Middle frontal gyrus (tissue), 1 donor: ENCODE results near the gene MZB1.
"Not testable (repeated sequence)": the region's sequence is repeated elsewhere in the genome, so short reads cannot be mapped to it uniquely, and the experiment has no call there.

Source experiments
- DNase-seq: peaks from one replicate; pipeline ENCODE4 v3.0.0-alpha.2; 2015; ENCODE audit warnings: low spot score; ENCODE audit errors: extremely low spot score

Gene MZB1

GRCh38 chr5:139392678-139393496 lies 3.2 kb upstream of the MZB1 start:
- no peak for DNase-seq

DNA sequence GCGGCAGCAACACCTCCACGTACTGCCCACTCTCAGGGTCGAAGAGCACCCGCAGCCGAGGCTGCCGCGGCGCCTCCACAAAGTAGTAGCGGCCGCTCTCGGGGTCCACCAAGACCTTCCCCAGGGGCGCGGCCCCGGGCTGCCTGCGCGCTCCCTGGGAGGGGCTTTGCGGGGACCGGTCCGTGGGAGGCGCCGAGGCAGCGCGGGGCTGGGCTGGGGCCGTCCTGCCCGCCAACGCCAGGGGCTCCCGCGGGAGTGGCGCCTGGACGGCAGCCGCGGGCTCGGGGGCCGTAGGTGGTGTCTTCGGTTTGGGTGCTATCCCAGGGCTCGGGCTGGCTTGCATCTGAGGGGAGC lies 2.6 kb upstream of the MZB1 start:
- no peak for DNase-seq

DNA sequence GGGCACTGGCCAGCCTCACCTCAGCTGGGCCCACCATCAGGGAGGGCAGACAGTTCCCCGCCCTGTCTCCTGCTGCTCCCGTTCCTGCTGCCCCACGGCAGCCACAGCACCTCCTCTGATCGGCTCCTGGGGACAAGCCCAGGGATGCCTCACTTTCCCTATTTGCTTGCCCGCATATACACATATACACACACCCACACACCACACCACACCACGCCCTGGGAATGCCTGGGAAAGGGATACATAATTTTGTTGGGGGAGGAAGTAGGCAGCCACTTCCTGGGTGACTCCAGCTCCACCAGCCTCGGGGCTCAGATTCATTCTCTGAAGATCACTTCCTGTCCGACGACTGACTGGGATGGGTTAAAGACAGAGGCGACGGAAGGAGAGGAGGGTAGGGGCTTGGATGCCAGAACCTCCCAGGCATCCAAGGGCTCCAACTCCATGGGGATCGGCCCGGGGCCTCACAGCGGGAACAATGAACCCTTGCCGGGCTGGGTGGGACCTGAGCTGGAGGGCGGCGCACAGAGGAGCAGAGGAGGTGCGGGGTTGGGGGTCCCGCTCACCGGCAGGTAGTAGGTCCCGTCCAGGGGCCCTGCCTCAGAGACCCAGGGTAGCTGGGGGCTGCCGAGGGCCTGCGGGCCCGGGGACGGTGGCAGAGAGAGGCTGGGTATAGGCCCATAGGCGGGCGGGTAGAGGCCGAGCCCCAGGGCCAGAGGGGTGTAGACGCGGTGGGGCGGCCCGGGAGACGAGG lies 2.0 kb upstream of the MZB1 start:
- no peak for DNase-seq

DNA sequence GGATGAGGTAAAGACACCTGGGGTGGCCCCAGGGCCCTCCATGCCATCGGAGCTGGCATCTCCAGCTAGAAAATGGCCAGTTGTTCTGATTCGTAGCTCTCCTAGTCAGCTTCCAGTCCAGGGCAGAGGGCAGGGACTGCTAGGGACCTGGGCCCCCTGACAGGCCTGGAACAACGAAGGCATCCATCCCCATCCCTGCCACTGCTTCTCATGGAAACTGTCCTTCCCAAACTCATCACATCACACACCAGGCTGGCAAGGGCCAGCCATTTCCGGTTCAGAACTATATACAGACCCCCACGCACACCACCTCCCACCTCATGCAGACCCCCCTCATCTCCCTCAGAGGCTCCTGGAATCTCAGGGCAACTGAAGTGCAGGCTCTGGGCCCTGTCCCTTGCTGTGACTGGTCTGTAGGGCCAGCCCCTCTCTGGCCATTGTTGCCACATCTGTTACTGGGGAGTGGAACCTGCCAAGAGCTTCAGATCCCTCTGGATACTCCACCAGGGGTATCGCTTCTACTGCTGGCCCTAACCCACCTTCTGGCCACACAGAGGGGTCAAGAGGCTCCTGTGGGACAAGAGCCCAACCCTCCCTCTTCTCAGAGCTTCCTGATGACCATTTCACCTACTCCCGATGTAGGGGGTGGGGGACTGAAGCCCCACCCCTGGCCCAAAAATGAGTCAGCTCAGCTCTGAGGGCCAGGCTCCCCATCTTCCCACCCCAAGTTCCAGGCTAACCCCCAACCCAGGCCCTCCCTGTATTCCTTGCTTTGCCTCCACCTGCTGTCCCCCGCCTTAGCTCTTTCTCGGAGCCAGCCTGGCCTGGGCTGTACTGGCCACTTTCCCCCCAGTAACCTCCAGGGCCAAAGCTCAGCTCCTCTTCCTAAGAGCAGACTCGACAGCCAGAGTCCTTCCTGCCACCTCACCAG lies 1.2 kb upstream of the MZB1 start:
- DNase-seq, result no peak

DNA sequence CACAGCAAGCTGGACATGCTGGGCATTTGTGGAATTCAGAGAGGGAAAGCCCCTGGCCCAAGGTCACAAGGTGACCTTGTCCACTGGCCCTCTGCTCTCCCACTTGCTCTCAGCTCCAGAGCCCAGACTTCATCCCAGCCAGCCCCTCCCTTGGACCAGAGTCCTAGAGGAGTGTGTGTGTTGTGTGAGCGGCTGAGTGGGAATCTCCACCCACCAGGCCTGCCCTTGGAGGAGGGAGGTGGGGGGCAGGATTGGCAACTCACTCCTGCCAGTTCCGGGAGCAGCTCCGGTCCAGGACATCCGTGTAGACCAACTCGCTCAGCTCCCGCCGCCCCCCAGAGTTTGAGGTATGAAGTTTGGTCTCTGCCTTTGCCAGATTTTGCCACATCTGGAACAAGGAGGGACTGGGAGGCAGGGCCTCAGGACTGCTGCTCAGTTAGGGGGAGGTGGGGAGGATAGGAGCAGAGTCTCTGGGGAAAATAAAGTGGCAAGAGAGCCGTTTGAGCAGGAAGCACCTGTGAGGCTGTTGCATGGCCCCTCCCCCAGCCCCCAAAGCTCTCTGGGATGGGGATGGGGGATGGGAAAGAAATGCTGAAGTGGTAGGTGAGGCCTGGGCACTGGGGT lies 1.4 kb downstream of the MZB1 start:
- DNase-seq, result no peak

- no peak for DNase-seq
These were observed 2.0 kb downstream of the MZB1 start for GRCh38 chr5:139387611-139388197.

DNA sequence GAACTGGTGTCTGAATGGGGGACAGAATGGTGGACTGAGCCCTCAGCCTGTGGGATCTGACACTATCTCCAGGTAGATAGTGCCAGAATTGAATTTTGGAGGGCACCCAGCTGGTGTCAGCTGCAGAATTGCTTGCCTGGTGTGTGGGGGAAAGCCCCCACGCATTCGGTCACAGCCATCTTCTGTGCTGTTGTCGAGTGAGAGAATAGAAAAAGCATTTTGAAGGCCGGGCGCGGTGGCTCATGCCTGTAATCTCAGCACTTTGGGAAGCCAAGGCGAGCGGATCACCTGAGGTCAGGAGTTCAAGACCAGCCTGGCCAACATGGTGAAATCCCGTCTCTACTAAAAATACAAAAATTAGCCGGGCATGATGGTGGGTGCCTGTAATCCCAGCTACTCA lies 2.8 kb downstream of the MZB1 start:
- DNase-seq, result not testable (repeated sequence)

- no peak for DNase-seq
These were observed 3.7 kb downstream of the MZB1 start for GRCh38 chr5:139386050-139386438.

DNA sequence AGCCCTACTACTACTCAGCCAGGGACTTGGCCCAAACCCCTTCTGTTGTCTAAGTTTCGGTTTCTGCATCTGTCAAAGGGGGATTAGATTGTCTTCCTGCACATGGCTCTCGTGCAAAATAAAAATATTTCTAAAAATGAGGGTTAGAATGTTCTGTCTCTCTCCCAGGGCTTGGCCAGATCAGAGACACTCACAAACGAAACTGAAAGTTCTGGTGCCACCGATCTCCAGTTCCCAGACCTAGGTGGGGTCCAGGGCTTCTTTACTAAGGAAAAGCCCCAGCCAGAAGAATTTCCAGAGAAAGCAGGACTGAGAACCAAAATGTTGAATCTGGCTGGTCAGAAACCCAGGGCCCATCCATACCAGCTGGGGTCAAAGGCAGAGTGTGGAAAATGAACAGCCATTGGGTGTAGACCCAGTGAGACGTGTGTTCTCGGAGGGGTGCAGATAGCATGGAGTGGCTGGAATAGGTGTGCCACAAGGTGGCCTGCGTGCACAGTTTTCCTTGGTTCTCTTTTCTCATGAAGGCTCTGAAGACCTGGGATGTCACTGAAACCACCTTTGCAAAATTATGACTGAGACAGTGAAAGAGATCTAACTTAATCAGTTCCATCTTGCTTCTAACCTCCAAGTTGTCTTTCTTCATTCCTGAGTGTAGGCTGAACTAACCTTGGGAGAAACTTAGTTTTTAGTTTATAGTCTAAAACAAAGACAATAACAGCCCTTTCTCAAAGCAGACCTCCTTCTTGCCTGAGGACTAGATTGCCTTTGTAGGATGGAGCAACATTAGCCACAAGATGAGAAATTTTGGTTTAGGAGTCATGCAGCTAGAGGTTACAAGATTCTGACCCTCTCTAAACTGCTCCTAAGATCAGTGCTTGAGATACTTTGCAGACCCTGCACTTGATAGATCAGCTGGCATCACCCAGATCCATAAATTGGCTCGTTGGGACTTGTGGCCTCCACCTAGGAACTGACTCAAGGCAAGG lies 4.4 kb downstream of the MZB1 start:
- DNase-seq, result no peak

DNA sequence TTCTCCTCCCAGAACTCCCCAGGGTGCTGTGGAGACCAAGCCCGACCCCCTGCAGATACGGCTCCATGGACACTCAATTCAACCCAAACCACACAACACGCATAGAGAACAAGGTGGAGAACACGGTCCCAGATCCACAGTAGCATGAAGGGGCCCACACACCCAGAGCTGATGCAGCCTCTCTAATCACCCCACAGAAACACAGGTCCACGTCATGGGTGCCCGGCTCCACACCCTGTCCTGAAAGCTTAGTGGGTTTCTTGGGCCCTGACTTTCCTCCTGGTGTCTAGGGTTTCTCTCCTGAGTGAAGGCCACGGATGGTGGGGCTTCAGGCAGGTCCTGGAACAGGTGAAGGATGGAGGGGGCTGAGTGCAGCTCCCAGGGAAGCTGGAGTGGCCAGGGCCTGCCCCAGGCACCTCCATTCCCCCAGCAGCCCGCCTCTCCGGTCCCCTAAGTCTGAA lies 5.1 kb downstream of the MZB1 start:
- no peak for DNase-seq

DNA sequence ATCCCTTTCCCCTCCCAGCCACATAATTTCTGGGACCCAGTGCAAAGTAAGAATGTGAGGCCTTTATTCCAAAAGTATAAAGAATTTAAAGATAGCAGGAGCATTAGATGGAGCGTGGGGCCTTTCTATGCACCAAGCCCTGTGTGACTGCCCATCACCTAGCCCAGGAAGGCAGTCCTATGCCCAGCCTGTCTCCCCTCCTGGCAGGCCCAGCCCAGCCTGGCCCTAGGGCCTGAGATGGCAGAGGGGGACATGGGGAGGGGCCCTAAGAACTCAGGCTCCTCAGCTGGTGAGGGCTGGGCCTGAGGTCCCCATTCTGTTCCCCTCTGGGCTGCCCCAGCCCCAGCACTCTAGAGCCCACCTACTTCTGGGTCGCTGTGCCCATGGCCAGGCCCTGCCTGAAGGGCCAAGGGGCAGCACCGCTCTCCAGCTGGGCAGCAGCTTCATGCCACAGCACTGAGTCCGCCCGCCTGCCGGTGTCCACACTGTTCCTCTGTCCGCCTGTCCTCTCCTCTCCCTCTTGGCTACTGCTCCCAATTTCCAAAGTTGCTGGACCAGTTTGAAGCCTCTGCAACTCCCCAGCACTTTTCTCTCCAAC lies 5.6 kb downstream of the MZB1 start:
- DNase-seq, result no peak

GRCh38 chr5:139383275-139383992 lies 6.3 kb downstream of the MZB1 start, which contains the start of gene SLC23A1:
SLC23A1 (minus strand) TSS chr5:139383297; CDS start chr5:139383253, 44 bp downstream.
- DNase-seq, result no peak

DNA sequence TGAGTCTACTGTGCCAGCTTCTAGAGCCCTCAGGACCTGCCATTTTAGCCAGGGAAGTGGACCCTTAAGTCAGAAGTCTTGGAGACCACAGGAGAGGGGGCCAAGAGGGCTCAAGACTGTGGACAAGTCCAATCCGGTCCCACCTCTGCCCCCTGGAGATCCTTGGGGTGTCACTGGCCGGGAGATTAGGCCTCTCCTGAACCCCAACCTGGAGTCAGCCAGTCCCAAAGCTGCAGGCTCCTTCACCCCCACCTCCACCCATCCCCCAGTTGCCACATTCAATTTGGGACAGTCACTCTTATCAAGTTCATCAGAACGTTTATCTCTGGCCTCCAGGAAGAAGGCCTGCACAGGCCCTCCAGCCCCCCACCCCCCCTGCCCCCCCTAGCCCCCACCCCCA lies 6.9 kb downstream of the MZB1 start:
- DNase-seq, result no peak

- no peak for DNase-seq
These were observed 7.6 kb downstream of the MZB1 start for GRCh38 chr5:139381837-139382761.

GRCh38 chr5:139379626-139380449 lies 9.9 kb downstream of the MZB1 start:
- no peak for DNase-seq

GRCh38 chr5:139378941-139379361 lies 10.8 kb downstream of the MZB1 start:
- no peak for DNase-seq
